NK-92 (cell line): ENCODE measurements around the gene UGT2B10.
"Not testable (repeated sequence)": the region's sequence is repeated elsewhere in the genome, so short reads cannot be mapped to it uniquely, and the experiment has no call there.

Source experiments
- DNase-seq: peaks from one replicate; lab custom pipeline; 2025; ENCODE audit not compliant: unreplicated experiment; lab: John Stamatoyannopoulos, UW

The UGT2B10 gene

GRCh38 chr4:68815617-68816409 is at the start of gene UGT2B10:
Gene UGT2B10, plus strand, starts transcription at chr4:68815994. Its CDS starts 26 bp downstream, at chr4:68816020.
- DNase-seq: not testable (repeated sequence)

GRCh38 chr4:68771836-68772235 is 44.0 kb upstream of the UGT2B10 start:
- DNase-seq: not testable (repeated sequence)

GRCh38 chr4:68773699-68774098 is 42.1 kb upstream of the UGT2B10 start:
- DNase-seq: no peak

- no peak for DNase-seq
Measured at GRCh38 chr4:68780232-68780631, 35.6 kb upstream of the UGT2B10 start.

- DNase-seq: no peak
Measured at GRCh38 chr4:68797048-68797447, 18.7 kb upstream of the UGT2B10 start.

GRCh38 chr4:68797618-68798017 is 18.2 kb upstream of the UGT2B10 start:
- DNase-seq: no peak

GRCh38 chr4:68803013-68803412 is 12.8 kb upstream of the UGT2B10 start:
- no peak for DNase-seq

- no peak for DNase-seq
Measured at GRCh38 chr4:68808060-68808459, 7.7 kb upstream of the UGT2B10 start.

GRCh38 chr4:68810919-68811318 is 4.9 kb upstream of the UGT2B10 start:
- no peak for DNase-seq

- DNase-seq: not testable (repeated sequence)
Measured at GRCh38 chr4:68816410-68817265, 844 bp downstream of the UGT2B10 start.

- no peak for DNase-seq
Measured at GRCh38 chr4:68817386-68817785, 1.6 kb downstream of the UGT2B10 start.

GRCh38 chr4:68818030-68818462 is 2.3 kb downstream of the UGT2B10 start:
- not testable (repeated sequence) for DNase-seq

GRCh38 chr4:68831642-68832041 is 15.8 kb downstream of the UGT2B10 start:
- DNase-seq: no peak

GRCh38 chr4:68850293-68850692 is 34.5 kb downstream of the UGT2B10 start:
- no peak for DNase-seq

GRCh38 chr4:68855771-68856170 is 40.0 kb downstream of the UGT2B10 start:
- no peak for DNase-seq

GRCh38 chr4:68858039-68858438 is 42.2 kb downstream of the UGT2B10 start:
- no peak for DNase-seq

GRCh38 chr4:68859655-68860054 is 43.9 kb downstream of the UGT2B10 start:
- DNase-seq: no peak

- no peak for DNase-seq
Measured at GRCh38 chr4:68861057-68861456, 45.3 kb downstream of the UGT2B10 start.

GRCh38 chr4:68864438-68865187 is 48.8 kb downstream of the UGT2B10 start:
- DNase-seq: no peak

- no peak for DNase-seq
Measured at GRCh38 chr4:68865188-68865638, 49.4 kb downstream of the UGT2B10 start.

- no peak for DNase-seq
Measured at GRCh38 chr4:68865760-68866159, 50.0 kb downstream of the UGT2B10 start.
